MM.1S (cell line): Measurements from ENCODE around the gene TEAD2.
"Not testable (repeated sequence)": the region's sequence is repeated elsewhere in the genome, so short reads cannot be mapped to it uniquely, and the experiment has no call there.

Experiments used
- DNase-seq: peaks from one replicate; pipeline ENCODE4 v3.0.0-alpha.2; 2015
- H2AFZ ChIP-seq: fragments of 300-600 bp; sonication (generic); 2 replicates; pipeline ENCODE4 v1.6.0; 2016; ENCODE audit warnings: antibody characterized with exemption, low read length
- H3F3A ChIP-seq: fragments of 300-600 bp; sonication (generic); 2 replicates; pipeline ENCODE4 v1.6.1; 2016; ENCODE audit warnings: mild to moderate bottlenecking, antibody characterized with exemption, low read length, moderate library complexity, mixed read lengths; ENCODE audit not compliant: insufficient read depth
- H3K27ac ChIP-seq: fragments of 300-600 bp; sonication (generic); 2 replicates; pipeline ENCODE4 v1.5.1; 2016; ENCODE audit warnings: mild to moderate bottlenecking, low read length
- H3K27me3 ChIP-seq: fragments of 300-600 bp; sonication (generic); replicated peaks from 2 replicates; pipeline ENCODE4 v1.6.0; 2016; ENCODE audit warnings: low read length; ENCODE audit not compliant: insufficient read depth
- H3K36me3 ChIP-seq: fragments of 300-600 bp; sonication (generic); replicated peaks from 2 replicates; pipeline ENCODE4 v1.6.1; 2016; ENCODE audit warnings: mild to moderate bottlenecking, low read length, mixed read lengths; ENCODE audit not compliant: insufficient read depth
- H3K4me1 ChIP-seq: fragments of 300-600 bp; sonication (generic); 2 replicates; pipeline ENCODE4 v1.6.1; 2016; ENCODE audit warnings: low read length, mixed read lengths
- H3K4me2 ChIP-seq: fragments of 300-600 bp; sonication (generic); 2 replicates; pipeline ENCODE4 v1.6.0; 2016; ENCODE audit warnings: low read depth, low read length
- H3K4me3 ChIP-seq: fragments of 300-600 bp; sonication (generic); 2 replicates; pipeline ENCODE4 v1.5.1; 2016; ENCODE audit warnings: low read length, mixed read lengths
- H3K79me2 ChIP-seq: fragments of 300-600 bp; sonication (generic); 2 replicates; pipeline ENCODE4 v1.6.1; 2016; ENCODE audit warnings: mixed run types, low read length, mixed read lengths
- H3K9ac ChIP-seq: fragments of 300-600 bp; sonication (generic); 2 replicates; pipeline ENCODE4 v1.6.1; 2016; ENCODE audit warnings: low read length, mixed read lengths
- H3K9me2 ChIP-seq: fragments of 300-600 bp; sonication (generic); replicated peaks from 2 replicates; pipeline ENCODE4 v1.6.1; 2016; ENCODE audit warnings: mild to moderate bottlenecking, low read length, mixed read lengths; ENCODE audit not compliant: insufficient read depth
- H3K9me3 ChIP-seq: fragments of 300-600 bp; sonication (generic); replicated peaks from 2 replicates; pipeline ENCODE4 v1.6.1; 2016; ENCODE audit warnings: mild to moderate bottlenecking, low read length, mixed read lengths; ENCODE audit not compliant: insufficient read depth
- H4K20me1 ChIP-seq: fragments of 300-600 bp; sonication (generic); 2 replicates; pipeline ENCODE4 v1.6.1; 2016; ENCODE audit warnings: mild to moderate bottlenecking, low read length, moderate library complexity, mixed read lengths; ENCODE audit not compliant: insufficient read depth
- EZH2 ChIP-seq: fragments of 300-600 bp; sonication (generic); optimal IDR thresholded peaks from 2 replicates; pipeline ENCODE3; 2017; ENCODE audit warnings: low read depth, mild to moderate bottlenecking, antibody characterized with exemption, low read length, mixed read lengths
- EZH2phosphoT487 ChIP-seq: fragments of 300-600 bp; sonication (generic); IDR thresholded peaks from 2 replicates; pipeline ENCODE4 v1.6.1; 2018; ENCODE audit warnings: antibody characterized with exemption, low read length
- TF ChIP-seq, protein P1 (sequence below): fragments of 300-600 bp; sonication (generic); IDR thresholded peaks from 2 replicates; pipeline ENCODE4 v1.5.1; 2016; ENCODE audit warnings: antibody characterized with exemption, low read length, mixed read lengths

TEAD2 gene

DNA sequence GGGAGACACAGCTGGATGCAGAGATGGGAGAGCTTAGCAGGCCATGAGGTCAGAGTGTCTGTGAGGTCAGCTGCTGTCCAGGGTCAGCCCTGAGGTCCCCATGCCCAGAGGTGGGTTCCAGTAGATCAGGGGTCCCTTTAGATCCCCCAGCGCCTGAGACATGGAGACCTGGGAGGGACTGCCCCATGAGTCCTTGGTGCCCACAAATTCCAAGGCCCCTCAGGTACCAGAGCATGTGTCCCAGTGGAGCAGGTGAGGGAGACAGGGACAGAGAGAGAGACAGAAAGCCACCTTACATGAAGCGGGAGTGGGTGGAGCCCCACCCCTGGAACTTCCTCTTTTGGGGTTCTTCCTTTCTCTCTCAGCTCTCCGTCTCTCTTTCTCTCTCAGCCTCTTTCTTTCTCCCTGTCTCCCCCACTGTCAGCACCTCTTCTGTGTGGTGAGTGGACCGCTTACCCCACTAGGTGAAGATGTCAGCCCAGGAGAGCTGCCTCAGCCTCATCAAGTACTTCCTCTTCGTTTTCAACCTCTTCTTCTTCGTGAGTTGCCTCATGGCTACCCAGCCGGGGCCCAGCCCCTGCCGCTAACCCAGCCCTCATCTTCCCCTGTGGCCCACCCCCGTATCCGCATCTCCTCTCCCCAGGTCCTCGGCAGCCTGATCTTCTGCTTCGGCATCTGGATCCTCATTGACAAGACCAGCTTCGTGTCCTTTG lies 27.0 kb downstream of the TEAD2 start, which contains the start of gene CD37:
Gene CD37, plus strand, starts transcription at position 336 of the 713 bp plus-strand sequence. Its CDS starts 135 bp downstream, at position 471.
- TF ChIP-seq EZH2phosphoT487 = no peak
- no peak for TF ChIP-seq EZH2
- TF ChIP-seq, protein P1, sequence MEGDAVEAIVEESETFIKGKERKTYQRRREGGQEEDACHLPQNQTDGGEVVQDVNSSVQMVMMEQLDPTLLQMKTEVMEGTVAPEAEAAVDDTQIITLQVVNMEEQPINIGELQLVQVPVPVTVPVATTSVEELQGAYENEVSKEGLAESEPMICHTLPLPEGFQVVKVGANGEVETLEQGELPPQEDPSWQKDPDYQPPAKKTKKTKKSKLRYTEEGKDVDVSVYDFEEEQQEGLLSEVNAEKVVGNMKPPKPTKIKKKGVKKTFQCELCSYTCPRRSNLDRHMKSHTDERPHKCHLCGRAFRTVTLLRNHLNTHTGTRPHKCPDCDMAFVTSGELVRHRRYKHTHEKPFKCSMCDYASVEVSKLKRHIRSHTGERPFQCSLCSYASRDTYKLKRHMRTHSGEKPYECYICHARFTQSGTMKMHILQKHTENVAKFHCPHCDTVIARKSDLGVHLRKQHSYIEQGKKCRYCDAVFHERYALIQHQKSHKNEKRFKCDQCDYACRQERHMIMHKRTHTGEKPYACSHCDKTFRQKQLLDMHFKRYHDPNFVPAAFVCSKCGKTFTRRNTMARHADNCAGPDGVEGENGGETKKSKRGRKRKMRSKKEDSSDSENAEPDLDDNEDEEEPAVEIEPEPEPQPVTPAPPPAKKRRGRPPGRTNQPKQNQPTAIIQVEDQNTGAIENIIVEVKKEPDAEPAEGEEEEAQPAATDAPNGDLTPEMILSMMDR = no peak
- H3K9ac ChIP-seq = peak within 1 kb of the TSS; percentile 57; the same call in 1 of the 2 replicates
- no peak within 1 kb of the TSS; the same call in 1 of the 2 replicates for H3K27ac ChIP-seq
- H3F3A ChIP-seq = no peaks in the 10 kb centered on the region
- H3K4me3 ChIP-seq = peak within 1 kb of the TSS; percentile 82
- peak within 1 kb of the TSS; percentile 86 for H2AFZ ChIP-seq
- H3K36me3 ChIP-seq = no peaks in the 10 kb centered on the region
- H3K79me2 ChIP-seq = no peaks in the 10 kb centered on the region
- no peaks in the 10 kb centered on the region for H4K20me1 ChIP-seq
- no peak for DNase-seq
- peaks cover 16% of the 10 kb centered on the region for H3K4me1 ChIP-seq
- H3K27me3 ChIP-seq = no peaks in the 10 kb centered on the region
- H3K9me2 ChIP-seq = no peaks in the 10 kb centered on the region
- H3K9me3 ChIP-seq = no peaks in the 10 kb centered on the region
- H3K4me2 ChIP-seq = peak within 1 kb of the TSS; percentile 88

- Histone ChIP-seq H3K9ac (no peak overlapping the region), H3K27ac (peak overlapping the region; percentile 46; the same call in 1 of the 2 replicates), H3F3A (no peaks in the 10 kb centered on the region), H2AFZ (peak overlapping the region; percentile 55), H3K4me3 (peak overlapping the region; percentile 26; the same call in 1 of the 2 replicates), H3K27me3 (no peaks in the 10 kb centered on the region), H3K4me2 (peak overlapping the region; percentile 55), H3K4me1 (peaks cover 16% of the 10 kb centered on the region), H4K20me1 (no peaks in the 10 kb centered on the region), H3K9me2 (no peaks in the 10 kb centered on the region), H3K36me3 (no peaks in the 10 kb centered on the region), H3K9me3 (no peaks in the 10 kb centered on the region), H3K79me2 (no peaks in the 10 kb centered on the region)
- DNase-seq = peak; percentile 43
- TF ChIP-seq, protein P1 = no peak
- no peak for TF ChIP-seq EZH2
- no peak for TF ChIP-seq EZH2phosphoT487
Measured at GRCh38 chr19:49333811-49334288, 28.4 kb downstream of the TEAD2 start.

DNA sequence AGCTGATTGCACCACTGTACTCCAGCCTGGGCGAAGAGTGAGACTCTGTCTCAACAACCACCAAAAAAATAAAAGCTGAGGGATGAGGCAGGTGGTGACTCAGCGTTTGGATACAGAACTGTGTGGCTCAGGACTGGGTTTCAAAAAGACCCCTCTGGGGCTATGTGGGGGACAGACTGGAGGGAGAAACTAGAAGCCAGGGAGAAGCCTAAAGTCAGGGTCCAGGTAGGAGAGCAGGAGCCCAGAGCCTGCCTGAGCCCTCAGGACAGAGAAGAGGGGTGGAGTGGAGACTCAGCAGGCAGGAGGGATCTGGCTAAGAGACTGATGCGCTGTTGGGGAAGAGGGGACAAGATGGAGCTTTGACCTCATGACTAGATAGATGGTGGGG lies 28.8 kb downstream of the TEAD2 start:
- no peaks in the 10 kb centered on the region for H3K9me2 ChIP-seq
- H3K9me3 ChIP-seq = no peaks in the 10 kb centered on the region
- DNase-seq = no peak
- TF ChIP-seq, protein P1 = no peak
- TF ChIP-seq EZH2 (no peak), EZH2phosphoT487 (no peak)
- H3K4me3 ChIP-seq = peak overlapping the region; percentile 26; the same call in 1 of the 2 replicates
- H3K27me3 ChIP-seq = no peaks in the 10 kb centered on the region
- peaks cover 16% of the 10 kb centered on the region for H3K4me1 ChIP-seq
- no peaks in the 10 kb centered on the region for H3K79me2 ChIP-seq
- H4K20me1 ChIP-seq = no peaks in the 10 kb centered on the region
- no peak overlapping the region for H3K9ac ChIP-seq
- peak overlapping the region; percentile 55 for H3K4me2 ChIP-seq
- no peaks in the 10 kb centered on the region for H3F3A ChIP-seq
- H2AFZ ChIP-seq = peak overlapping the region; percentile 55
- H3K36me3 ChIP-seq = no peaks in the 10 kb centered on the region
- H3K27ac ChIP-seq = peak overlapping the region; percentile 46; the same call in 1 of the 2 replicates

DNA sequence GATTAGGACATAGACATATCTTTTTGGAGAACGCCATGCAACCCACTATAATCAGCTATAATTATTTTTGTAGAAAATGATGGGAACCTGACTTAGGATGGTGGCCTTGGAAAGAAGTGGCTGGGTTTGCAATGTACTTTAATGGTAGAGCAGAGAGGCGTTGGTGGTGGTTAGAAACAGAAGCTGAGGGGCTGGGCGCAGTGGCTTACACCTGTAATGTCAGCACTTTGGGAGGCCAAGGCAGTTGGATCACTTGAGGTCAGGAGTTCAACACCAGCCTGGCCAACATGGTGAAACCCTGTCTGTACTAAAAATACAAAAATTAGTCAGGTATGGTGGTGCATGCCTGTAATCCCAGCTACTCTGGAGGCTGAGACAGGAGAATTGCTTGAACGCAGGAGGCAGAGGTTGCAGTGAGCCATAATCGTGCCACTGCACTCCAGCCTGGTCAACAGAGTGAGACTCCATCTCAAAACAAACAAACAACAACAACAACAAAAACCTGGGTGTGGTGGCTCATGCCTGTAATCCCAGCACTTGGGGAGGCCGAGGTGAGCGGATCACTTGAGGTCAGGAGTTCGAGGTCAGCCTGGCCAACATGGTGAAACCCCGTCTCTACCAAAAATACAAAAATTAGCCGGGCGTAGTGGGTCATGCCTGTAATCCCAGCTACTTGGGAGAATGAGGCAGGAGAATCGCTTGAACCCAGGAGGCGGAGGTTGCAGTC lies 29.4 kb downstream of the TEAD2 start:
- not testable (repeated sequence) for H3K27me3 ChIP-seq, DNase-seq, H3F3A ChIP-seq, H3K4me3 ChIP-seq, H3K9ac ChIP-seq, H2AFZ ChIP-seq, H3K9me3 ChIP-seq, H4K20me1 ChIP-seq, H3K36me3 ChIP-seq, H3K27ac ChIP-seq, H3K9me2 ChIP-seq, H3K79me2 ChIP-seq
- H3K4me1 ChIP-seq = peaks cover 17% of the 10 kb centered on the region
- peak overlapping the region; percentile 55; the same call in 1 of the 2 replicates for H3K4me2 ChIP-seq
